Measurements from ENCODE around the gene EEF1AKMT3.

EEF1AKMT3 gene

GRCh38 chr12:57779736-57780135 lies 7.3 kb downstream of the EEF1AKMT3 start:
- DNase-seq: no peak
- intact Hi-C loops (cut with DNase I): loop anchor here (5.0 kb wide), 1 partner anchor 123 kb away; no protein-coding TSS in a partner anchor

- intact Hi-C loops (cut with DNase I): loop anchor here (5.0 kb wide), 1 partner anchor 122 kb away; no protein-coding TSS in a partner anchor
Observed at GRCh38 chr12:57780284-57780897, 8.0 kb downstream of the EEF1AKMT3 start.

GRCh38 chr12:57781244-57781643 lies 8.8 kb downstream of the EEF1AKMT3 start:
- intact Hi-C loops (cut with DNase I): loop anchor here (5.0 kb wide), 1 partner anchor 121 kb away; no protein-coding TSS in a partner anchor
- DNase-seq: peak in 1 of 10 donors; percentile 21

More at GRCh38 chr12:57780284-57780897, 8.0 kb downstream of the EEF1AKMT3 start:
- DNase-seq: peak in 1 of 10 donors; percentile 55

- intact Hi-C loops (cut with DNase I): loop anchor here (1.0 to 5.0 kb wide), 2 partner anchors 10 to 120 kb away; partner anchors contain the start of genes EEF1AKMT3 and METTL1
- DNase-seq: no peak
Observed at GRCh38 chr12:57781801-57782200, 9.4 kb downstream of the EEF1AKMT3 start.

- no peak for DNase-seq
- intact Hi-C loops (cut with DNase I): loop anchor here (1.0 to 5.0 kb wide), 2 partner anchors 10 to 120 kb away; partner anchors contain the start of genes EEF1AKMT3 and METTL1
Observed at GRCh38 chr12:57782243-57782607, 9.8 kb downstream of the EEF1AKMT3 start.

GRCh38 chr12:57782608-57783465 lies 10.4 kb downstream of the EEF1AKMT3 start, which contains the start of gene TSFM:
Gene TSFM (plus strand): TSS chr12:57782787. CDS start chr12:57782802, 15 bp downstream.
- intact Hi-C loops (cut with DNase I): loop anchor here (1.0 to 5.0 kb wide), 2 partner anchors 11 to 119 kb away; partner anchors contain the start of genes EEF1AKMT3 and METTL1
- DNase-seq: peak; percentile 95 to 99 (median 98)

- DNase-seq: peak in 1 of 10 donors; percentile 10
- intact Hi-C loops (cut with DNase I): loop anchor here (5.0 kb wide), 1 partner anchor 119 kb away; no protein-coding TSS in a partner anchor
Observed at GRCh38 chr12:57783466-57783801, 11.0 kb downstream of the EEF1AKMT3 start.

- no peak for DNase-seq
- intact Hi-C loops (cut with DNase I): loop anchor here (5.0 kb wide), 1 partner anchor 118 kb away; no protein-coding TSS in a partner anchor
Observed at GRCh38 chr12:57783861-57784260, 11.4 kb downstream of the EEF1AKMT3 start.

GRCh38 chr12:57793920-57794319 lies 21.5 kb downstream of the EEF1AKMT3 start:
- intact Hi-C loops (cut with DNase I): no loop called here
- DNase-seq: no peak

- DNase-seq: no peak
- intact Hi-C loops (cut with DNase I): no loop called here
Observed at GRCh38 chr12:57795354-57795753, 22.9 kb downstream of the EEF1AKMT3 start.

GRCh38 chr12:57796996-57797395 lies 24.6 kb downstream of the EEF1AKMT3 start:
- no peak for DNase-seq
- intact Hi-C loops (cut with DNase I): no loop called here

GRCh38 chr12:57797933-57798332 lies 25.5 kb downstream of the EEF1AKMT3 start:
- peak in 1 of 10 donors; percentile 17 for DNase-seq
- intact Hi-C loops (cut with DNase I): no loop called here

GRCh38 chr12:57800965-57801364 lies 28.6 kb downstream of the EEF1AKMT3 start:
- intact Hi-C loops (cut with DNase I): no loop called here
- no peak for DNase-seq

GRCh38 chr12:57802607-57803006 lies 30.2 kb downstream of the EEF1AKMT3 start:
- no peak for DNase-seq
- intact Hi-C loops (cut with DNase I): no loop called here

- DNase-seq: peak in 5 of 10 donors; percentile 30 to 89 (median 51)
- intact Hi-C loops (cut with DNase I): no loop called here
Observed at GRCh38 chr12:57803319-57803893, 31.0 kb downstream of the EEF1AKMT3 start.

- intact Hi-C loops (cut with DNase I): no loop called here
- no peak for DNase-seq
Observed at GRCh38 chr12:57806677-57807076, 34.3 kb downstream of the EEF1AKMT3 start.

GRCh38 chr12:57807285-57807684 lies 34.9 kb downstream of the EEF1AKMT3 start:
- DNase-seq: peak in 1 of 10 donors; percentile 40
- intact Hi-C loops (cut with DNase I): no loop called here

- peak in 1 of 10 donors; percentile 57 for DNase-seq
- intact Hi-C loops (cut with DNase I): no loop called here
Observed at GRCh38 chr12:57808351-57808750, 35.9 kb downstream of the EEF1AKMT3 start.

- intact Hi-C loops (cut with DNase I): no loop called here
Observed at GRCh38 chr12:57809425-57809824, 37.0 kb downstream of the EEF1AKMT3 start.

GRCh38 chr12:57810450-57810849 lies 38.0 kb downstream of the EEF1AKMT3 start:
- peak in 1 of 10 donors; percentile 25 for DNase-seq

More at GRCh38 chr12:57809425-57809824, 37.0 kb downstream of the EEF1AKMT3 start:
- no peak for DNase-seq

More at GRCh38 chr12:57810450-57810849, 38.0 kb downstream of the EEF1AKMT3 start:
- intact Hi-C loops (cut with DNase I): no loop called here

All from posterior cingulate gyrus (tissue), 11 donors.